ENCODE data around the gene VPS37D.

Gene VPS37D

GRCh38 chr7:73681031-73681430, 13.4 kb downstream of the VPS37D start:
- no peak for DNase-seq

- DNase-seq, result no peak
Observed at GRCh38 chr7:73682745-73683055, 15.1 kb downstream of the VPS37D start.

- peak; percentile 95 for DNase-seq
Observed at GRCh38 chr7:73683056-73683787, 15.6 kb downstream of the VPS37D start, which contains the start of the genes BUD23 and DNAJC30. Gene BUD23, plus strand, starts transcription at chr7:73683597. Its CDS starts 29 bp downstream, at chr7:73683626. Gene DNAJC30, minus strand, starts transcription at chr7:73683453. Its CDS starts 30 bp downstream, at chr7:73683423.

GRCh38 chr7:73683788-73684693, 16.4 kb downstream of the VPS37D start:
- no peak for DNase-seq

DNA sequence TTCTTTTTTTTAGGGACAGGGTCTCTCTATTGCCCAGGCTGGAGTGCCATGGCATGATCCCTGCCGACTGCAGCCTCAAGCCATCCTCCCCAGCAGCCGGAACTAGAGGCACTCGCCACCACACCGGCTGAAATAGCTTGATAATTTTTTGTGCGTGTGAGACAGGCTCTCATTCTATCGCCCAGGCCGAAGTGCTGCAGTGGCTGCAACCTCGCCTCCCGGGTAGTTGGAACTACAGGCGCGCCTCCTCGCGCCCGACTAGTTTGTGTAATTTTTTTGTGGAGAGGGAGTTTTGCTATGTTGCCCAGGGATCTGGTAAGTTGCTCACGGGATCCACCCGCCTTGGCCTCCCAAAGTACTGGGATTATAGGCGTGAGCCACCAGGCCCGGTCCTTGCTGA, 17.7 kb downstream of the VPS37D start:
- DNase-seq, result no peak

GRCh38 chr7:73688288-73688687, 20.7 kb downstream of the VPS37D start:
- no peak for DNase-seq

GRCh38 chr7:73690646-73691045, 23.0 kb downstream of the VPS37D start:
- no peak for DNase-seq

GRCh38 chr7:73696372-73696771, 28.7 kb downstream of the VPS37D start:
- no peak for DNase-seq

- no peak for DNase-seq
Observed at GRCh38 chr7:73698410-73698809, 30.8 kb downstream of the VPS37D start.

- DNase-seq, result no peak
Observed at GRCh38 chr7:73699370-73700068, 31.9 kb downstream of the VPS37D start.

DNA sequence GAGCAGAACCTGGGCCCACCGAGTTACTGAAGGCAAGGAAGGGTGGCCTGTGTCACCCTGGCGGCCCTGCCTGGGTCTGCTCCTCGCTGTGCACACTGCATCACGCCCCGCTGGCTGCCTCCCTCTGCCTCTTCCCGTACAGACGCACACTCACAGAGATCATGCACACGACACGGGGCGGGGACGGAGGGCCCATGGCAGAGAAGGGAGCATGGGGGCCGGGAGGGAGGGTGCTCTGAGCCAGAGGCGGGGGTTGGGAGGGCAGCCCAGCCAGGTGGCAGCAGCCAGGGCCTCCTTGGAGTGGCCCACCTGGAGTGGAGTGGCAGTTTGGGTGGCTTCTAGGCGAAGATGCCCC, 32.4 kb downstream of the VPS37D start:
- no peak for DNase-seq

GRCh38 chr7:73700581-73701134, 33.0 kb downstream of the VPS37D start:
- no peak for DNase-seq

GRCh38 chr7:73701357-73701995, 33.8 kb downstream of the VPS37D start:
- DNase-seq, result peak; percentile 70

DNA sequence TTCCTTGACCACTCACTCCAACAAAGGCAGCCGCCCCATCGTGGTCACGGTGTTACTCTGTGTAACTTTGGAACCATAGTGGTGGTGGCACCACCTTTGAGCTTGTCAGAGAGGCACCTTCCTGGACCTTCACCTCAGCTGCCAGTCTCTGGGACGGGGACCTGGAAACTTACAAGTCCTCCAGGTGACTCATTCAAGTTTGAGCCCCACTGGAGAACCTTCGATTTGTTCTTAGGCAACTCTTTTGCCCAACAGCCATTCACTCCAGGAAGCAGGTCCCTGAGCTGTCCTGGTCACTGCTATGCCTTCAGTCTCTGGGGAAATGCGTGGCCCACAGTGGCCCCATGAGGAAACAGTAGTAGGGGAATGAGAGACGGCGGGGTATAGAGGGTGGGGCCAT, 34.6 kb downstream of the VPS37D start:
- no peak for DNase-seq

- DNase-seq, result no peak
Observed at GRCh38 chr7:73702665-73703064, 35.0 kb downstream of the VPS37D start.

GRCh38 chr7:73703225-73703624, 35.6 kb downstream of the VPS37D start:
- DNase-seq, result no peak

GRCh38 chr7:73703757-73704639, 36.4 kb downstream of the VPS37D start:
- peak; percentile 70 for DNase-seq

DNA sequence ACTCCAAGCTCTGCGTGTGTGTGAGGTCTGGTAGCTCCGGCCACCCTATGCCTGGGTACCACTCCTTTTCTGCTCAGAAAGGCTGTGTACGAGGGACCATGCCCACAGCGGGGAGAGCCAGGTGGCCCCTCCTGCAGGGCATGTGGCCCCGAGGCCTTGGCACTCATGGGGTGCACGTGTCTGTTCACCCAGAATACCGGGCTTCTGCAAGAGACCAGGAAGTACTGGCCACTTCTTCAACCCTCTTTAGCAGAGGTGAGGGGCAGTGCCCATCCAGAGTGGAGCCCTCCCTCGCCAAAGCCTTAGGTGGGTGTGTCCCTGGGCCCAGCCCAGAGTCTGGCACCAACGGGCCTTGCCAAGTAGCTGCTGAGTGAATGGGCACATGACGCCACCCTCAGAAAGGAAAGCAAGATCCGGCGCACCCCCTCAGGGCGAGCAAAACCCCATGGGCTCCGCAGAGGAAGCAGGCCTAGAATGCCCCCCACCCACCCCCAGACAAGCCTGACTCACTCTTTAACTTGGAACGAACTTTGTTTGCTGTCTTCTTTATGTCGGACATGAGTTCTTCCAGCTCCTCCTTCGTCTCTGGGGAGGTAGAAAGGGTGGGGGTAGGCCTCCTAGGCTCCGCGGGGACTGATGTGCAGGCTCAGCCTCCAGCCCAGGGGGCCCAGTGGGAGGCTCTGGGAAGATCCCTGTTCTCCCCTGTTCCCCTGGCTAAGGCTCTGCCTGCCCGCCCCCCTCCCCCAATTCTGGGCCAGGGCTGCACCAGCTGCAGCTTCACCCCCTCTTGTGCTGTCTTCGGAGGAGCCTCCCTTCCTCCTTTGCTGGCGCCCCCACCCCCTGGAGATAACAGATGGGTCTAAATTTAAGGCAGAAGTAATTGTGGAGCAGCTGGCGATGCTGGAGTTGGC, 37.3 kb downstream of the VPS37D start:
- DNase-seq, result peak; percentile 87

DNA sequence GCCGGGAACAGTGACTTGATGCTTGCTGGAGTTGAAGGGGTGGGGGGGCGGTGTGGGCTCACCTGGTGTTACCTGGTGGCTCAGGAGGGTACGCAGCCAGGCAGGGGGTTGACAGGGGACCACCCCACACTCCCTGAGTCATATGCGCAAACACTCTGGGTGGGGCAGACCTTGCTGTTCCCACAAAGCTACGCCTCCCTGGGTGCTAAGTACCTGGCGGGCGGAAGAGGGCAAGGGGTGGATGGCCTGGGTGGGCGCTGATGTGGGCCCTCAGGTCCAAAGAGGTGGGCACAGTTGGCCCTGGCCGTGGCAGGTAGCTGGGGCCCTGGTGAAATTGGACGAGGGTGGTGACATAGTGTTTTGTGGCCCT, 37.9 kb downstream of the VPS37D start:
- DNase-seq, result no peak

All from fibroblast of upper back skin (primary cell).